Fibroblast of lung (primary cell): Measurements from ENCODE around the gene DCAF12. TPM values are rescaled to one million over a fixed set of nuclear protein-coding genes. Genes with fewer than 3 reads are reported as not detected.

Experiments
- DNase-seq, 2 donors: peaks; one replicate each; pipeline versions ENCODE4 v3.0.0 to v3.0.0-alpha.2; 2010; ENCODE audit warnings: low read depth in 2 of 2
- H2AFZ ChIP-seq: 2 replicates; pipeline ENCODE4 v1.5.1; 2012; ENCODE audit warnings: low read length, control low read depth, inconsistent platforms
- H3K27ac ChIP-seq: 2 replicates; pipeline ENCODE4 v1.5.1; 2011; ENCODE audit warnings: low read length, control low read depth; ENCODE audit not compliant: insufficient read depth
- H3K27me3 ChIP-seq: 2 replicates; pipeline ENCODE4 v1.5.1; 2011; ENCODE audit warnings: mild to moderate bottlenecking, low read length; ENCODE audit not compliant: control insufficient read depth, insufficient read depth
- H3K36me3 ChIP-seq: 2 replicates; pipeline ENCODE4 v1.5.1; 2011; ENCODE audit warnings: low read length; ENCODE audit not compliant: control insufficient read depth, insufficient read depth
- H3K4me1 ChIP-seq: 2 replicates; pipeline ENCODE4 v1.5.1; 2011; ENCODE audit warnings: low read length; ENCODE audit not compliant: control insufficient read depth, insufficient read depth; ENCODE audit errors: extremely low read depth
- H3K4me2 ChIP-seq: 2 replicates; pipeline ENCODE4 v1.5.1; 2011; ENCODE audit warnings: low read length, control low read depth; ENCODE audit not compliant: insufficient read depth; ENCODE audit errors: extremely low read depth
- H3K4me3 ChIP-seq, 4 experiments: fragments of 200-600 bp in 1 of 4; sonication (generic) in 1 of 4; replicated peaks in 1 of 4; 2 replicates each; pipeline ENCODE4 v1.5.1; 2011 to 2016; ENCODE audit warnings: low read length in 4 of 4, low read depth in 3 of 4, mild to moderate bottlenecking in 3 of 4, control low read depth in 2 of 4, inconsistent platforms in 1 of 4, mixed read lengths in 1 of 4; ENCODE audit not compliant: insufficient read depth in 1 of 4; ENCODE audit errors: control extremely low read depth in 1 of 4
- H3K79me2 ChIP-seq: 2 replicates; pipeline ENCODE4 v1.5.1; 2012; ENCODE audit warnings: mild to moderate bottlenecking, low read length, inconsistent platforms; ENCODE audit not compliant: control insufficient read depth, insufficient read depth
- H3K9ac ChIP-seq: 2 replicates; pipeline ENCODE4 v1.5.1; 2011; ENCODE audit warnings: mild to moderate bottlenecking, low read length, control low read depth; ENCODE audit not compliant: insufficient read depth
- H3K9me3 ChIP-seq: 2 replicates; pipeline ENCODE4 v1.5.1; 2012; ENCODE audit warnings: low read depth, low read length; ENCODE audit not compliant: control insufficient read depth, insufficient read depth
- H4K20me1 ChIP-seq: 2 replicates; pipeline ENCODE4 v1.5.1; 2011; ENCODE audit warnings: low read length; ENCODE audit not compliant: control insufficient read depth, insufficient read depth; ENCODE audit errors: extremely low read depth
- CTCF ChIP-seq, 2 donors: IDR thresholded peaks in 1 of 2; conservative IDR thresholded peaks in 1 of 2; 1 replicate in 1 of 2; 2 replicates in 1 of 2; pipeline ENCODE4 v1.5.1; 2011 to 2012; ENCODE audit warnings: low read length in 2 of 2, control low read depth in 1 of 2, inconsistent platforms in 1 of 2, low read depth in 1 of 2, mild to moderate bottlenecking in 1 of 2
- EZH2 ChIP-seq: IDR thresholded peaks from 2 replicates; pipeline ENCODE4 v1.5.1; 2012; ENCODE audit warnings: low read length, control low read depth, mild to moderate bottlenecking; ENCODE audit errors: missing control alignments
- polyA plus RNA-seq, 2 donors: library from polyadenylated mRNA; depleted of rRNA in 1 of 2; stranded (reverse) in 1 of 2; unstranded in 1 of 2; fragments of >200 nt; gene quantifications; 2 replicates each; pipeline ENCODE4 v1.2.1, GENCODE V29; 2011 to 2012; ENCODE audit warnings: missing spikeins in 1 of 2
- total RNA-seq: library from RNA; depleted of rRNA; stranded (reverse); fragments of >200 nt; gene quantifications from 2 replicates; pipeline ENCODE4 v1.2.1, GENCODE V29; 2014

The DCAF12 gene
- total and polyA plus RNA-seq, 2 donors (not counting 1 experiment from before 2014, with no cell fraction given), result 9.7 to 26.3 TPM

DNA sequence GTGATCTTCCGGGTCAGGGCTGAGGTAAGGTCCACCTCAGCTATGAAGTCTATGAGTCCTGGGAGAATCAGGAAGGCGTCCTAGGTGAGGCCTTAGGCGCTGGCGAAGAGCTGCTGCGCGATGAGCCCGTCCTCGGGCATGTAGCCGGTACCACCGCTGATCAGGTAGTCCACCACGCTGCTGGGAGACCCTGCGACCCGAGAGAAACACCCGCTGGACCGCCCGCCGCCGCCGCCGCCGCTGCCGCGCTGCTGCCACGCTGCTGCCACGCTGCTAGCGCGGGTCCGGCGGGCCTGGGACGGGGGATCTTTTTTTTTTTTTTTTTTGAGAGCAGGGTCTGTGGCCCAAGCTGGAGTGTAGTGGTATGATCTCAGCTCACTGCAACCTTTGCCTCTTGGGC is 8.0 kb upstream of the DCAF12 start:
- Histone ChIP-seq H3K4me2 (no peak overlapping the region), H3K79me2 (no peaks in the 10 kb centered on the region), H3K27ac (no peak overlapping the region), H3K27me3 (no peaks in the 10 kb centered on the region), H3K4me3 (no peak overlapping the region), H3K9ac (no peak overlapping the region), H3K36me3 (no peaks in the 10 kb centered on the region), H2AFZ (no peak overlapping the region), H3K4me1 (no peaks in the 10 kb centered on the region), H3K9me3 (no peaks in the 10 kb centered on the region), H4K20me1 (no peaks in the 10 kb centered on the region)
- TF ChIP-seq CTCF (conservative IDR thresholded peaks at IDR 0.05 in 1 of 2, IDR thresholded peaks at IDR 0.05 in 1 of 2; ENCODE audit: low read depth in 1 of 2, low read length in 2 of 2) (no peak), EZH2 (no peak)
- no peak for DNase-seq

DNA sequence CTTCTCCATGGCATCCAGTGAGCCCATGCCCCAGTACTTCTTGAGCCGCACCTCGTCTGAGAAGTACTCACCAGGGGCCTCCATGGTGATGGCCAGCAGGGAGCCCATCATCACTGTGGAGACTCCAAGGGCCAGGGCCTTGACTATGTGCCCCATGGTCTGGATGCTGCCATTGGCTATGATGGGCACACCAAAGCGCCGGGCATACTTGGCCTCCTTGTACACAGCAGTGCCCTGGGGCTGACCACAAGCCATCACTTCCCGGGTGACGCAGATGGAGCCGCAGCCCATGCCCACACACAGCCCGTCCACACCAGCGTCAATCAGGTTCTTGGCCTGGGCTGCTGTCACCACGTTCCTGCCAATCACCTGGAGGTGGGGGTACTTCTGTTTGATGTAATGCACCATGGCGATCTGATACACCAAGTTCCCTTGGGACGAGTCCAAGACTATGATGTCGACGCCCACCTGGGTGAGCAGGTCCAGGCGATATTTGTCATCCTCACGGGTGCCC is 7.0 kb upstream of the DCAF12 start:
- Histone ChIP-seq H3K36me3 (no peaks in the 10 kb centered on the region), H3K79me2 (no peaks in the 10 kb centered on the region), H3K27me3 (no peaks in the 10 kb centered on the region), H3K27ac (no peak overlapping the region), H3K4me1 (no peaks in the 10 kb centered on the region), H3K9ac (no peak overlapping the region), H3K4me2 (no peak overlapping the region), H4K20me1 (no peaks in the 10 kb centered on the region), H3K9me3 (no peaks in the 10 kb centered on the region), H2AFZ (no peak overlapping the region), H3K4me3 (no peak overlapping the region)
- no peak for DNase-seq
- TF ChIP-seq EZH2, result no peak
- TF ChIP-seq CTCF (conservative IDR thresholded peaks at IDR 0.05 in 1 of 2, IDR thresholded peaks at IDR 0.05 in 1 of 2; ENCODE audit: low read depth in 1 of 2, low read length in 2 of 2), result no peak

DNA sequence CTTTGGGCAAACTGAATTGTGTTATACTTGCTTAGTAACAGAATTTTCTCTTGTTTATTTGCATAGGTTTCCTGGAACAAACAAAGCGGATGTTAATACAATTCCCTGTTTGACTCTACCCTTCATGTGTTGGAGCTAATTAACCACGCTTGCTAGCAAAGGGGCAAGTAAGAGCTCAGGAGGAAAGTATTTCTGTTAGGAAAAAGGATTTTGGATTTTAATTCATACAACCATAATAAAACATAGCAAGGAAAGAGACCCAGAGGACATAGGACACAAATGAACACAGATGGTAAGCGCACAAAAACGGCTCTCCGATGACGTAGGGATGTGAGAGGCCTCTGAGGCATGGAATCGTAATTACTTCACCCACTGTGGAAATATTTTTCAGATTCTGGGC is 5.1 kb upstream of the DCAF12 start:
- no peak overlapping the region for H3K27ac ChIP-seq
- no peaks in the 10 kb centered on the region for H3K36me3 ChIP-seq
- no peaks in the 10 kb centered on the region for H3K4me1 ChIP-seq
- DNase-seq, result no peak
- no peaks in the 10 kb centered on the region for H3K79me2 ChIP-seq
- H2AFZ ChIP-seq, result no peak overlapping the region
- H4K20me1 ChIP-seq, result no peaks in the 10 kb centered on the region
- H3K9ac ChIP-seq, result no peak overlapping the region
- no peaks in the 10 kb centered on the region for H3K27me3 ChIP-seq
- TF ChIP-seq EZH2 (no peak), CTCF (conservative IDR thresholded peaks at IDR 0.05 in 1 of 2, IDR thresholded peaks at IDR 0.05 in 1 of 2; ENCODE audit: low read depth in 1 of 2, low read length in 2 of 2) (no peak)
- no peak overlapping the region for H3K4me2 ChIP-seq
- H3K4me3 ChIP-seq, result no peak overlapping the region
- H3K9me3 ChIP-seq, result no peaks in the 10 kb centered on the region
